ENCODE results near the gene CARM1.

DNA sequence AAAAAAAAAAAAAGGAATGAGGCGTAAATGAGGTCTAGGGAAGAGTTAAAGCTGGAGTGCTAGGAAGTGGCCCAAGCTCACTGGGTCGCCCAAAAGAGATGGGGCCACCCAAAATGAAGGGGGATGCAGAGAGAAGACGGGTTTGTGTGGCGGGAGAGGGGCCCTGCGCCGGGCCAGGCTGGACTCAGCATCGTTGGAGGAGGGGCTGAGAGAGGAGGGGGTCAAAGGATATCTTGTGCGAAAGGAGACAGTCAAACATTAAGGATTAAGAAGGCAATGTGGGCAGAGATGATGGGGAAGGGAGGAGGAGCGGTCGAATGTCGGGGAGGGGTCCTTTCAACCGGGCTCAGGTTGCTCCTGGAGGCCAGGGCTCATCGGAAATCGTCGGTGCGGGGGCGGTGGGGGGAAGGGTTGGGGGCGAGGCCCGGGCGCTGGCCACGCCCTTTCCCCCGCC, 825 bp upstream of the CARM1 start:
- no peak for TF ChIP-seq CTCF (IDR thresholded peaks at IDR 0.05)
- no peak for TF ChIP-seq POLR2A (IDR thresholded peaks at IDR 0.05)

All from body of pancreas (tissue), 4 donors.